Measurements from ENCODE around the gene NEU2. TPM values are rescaled to one million over a fixed set of nuclear protein-coding genes. Genes with fewer than 3 reads are reported as not detected.
"Not testable (repeated sequence)": the region's sequence is repeated elsewhere in the genome, so short reads cannot be mapped to it uniquely, and the experiment has no call there.

The NEU2 gene
- total RNA-seq, 1 donor from 2014 or later, result not detected

DNA sequence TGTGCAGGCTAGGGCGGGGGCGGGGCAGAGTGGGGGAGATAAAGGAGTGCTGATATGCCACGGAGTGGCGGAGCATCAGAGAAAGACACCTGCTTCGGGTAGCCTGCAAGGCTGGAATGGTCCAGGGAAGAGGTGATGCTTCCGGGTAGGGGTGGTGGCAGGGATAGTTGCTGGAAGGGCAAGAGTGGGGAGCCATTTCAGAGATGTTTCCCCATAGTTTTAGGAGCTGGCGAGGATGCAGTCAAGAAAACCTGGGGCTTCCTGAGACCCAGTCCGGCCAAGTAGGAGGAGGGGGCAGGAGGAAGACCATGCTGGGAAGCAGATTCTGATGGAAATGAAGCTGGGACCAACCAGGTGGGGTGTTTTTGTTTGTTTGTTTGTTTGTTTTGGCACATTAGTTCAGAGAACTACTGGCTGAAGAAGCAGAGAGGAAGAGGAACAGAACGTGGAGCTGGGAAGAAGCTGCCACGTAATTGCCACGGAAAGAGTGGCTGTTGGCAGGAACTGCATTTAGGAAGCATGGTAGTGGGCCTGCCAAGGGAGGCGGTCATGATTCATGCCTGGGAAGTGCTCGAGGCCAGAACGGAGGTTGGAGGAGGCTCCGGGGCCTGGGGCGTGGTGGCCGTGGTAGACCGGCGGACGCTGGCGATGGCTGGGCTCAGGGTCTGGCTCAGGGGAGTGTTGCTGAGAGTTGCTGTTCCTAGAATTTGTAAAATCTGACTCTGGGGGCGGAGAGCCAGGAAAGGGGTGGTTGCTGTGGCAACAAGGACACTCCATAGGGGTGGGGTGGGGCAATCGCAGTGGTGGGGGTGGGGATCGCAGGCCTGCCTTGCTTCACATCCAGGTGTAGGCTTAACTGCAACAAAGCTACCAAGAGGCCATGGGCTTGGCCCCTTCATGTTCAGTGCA, 19.0 kb downstream of the NEU2 start:
- peaks cover 13% of the 10 kb centered on the region for H3K27me3 Mint-ChIP-seq (ENCODE audit: unreplicated experiment)

DNA sequence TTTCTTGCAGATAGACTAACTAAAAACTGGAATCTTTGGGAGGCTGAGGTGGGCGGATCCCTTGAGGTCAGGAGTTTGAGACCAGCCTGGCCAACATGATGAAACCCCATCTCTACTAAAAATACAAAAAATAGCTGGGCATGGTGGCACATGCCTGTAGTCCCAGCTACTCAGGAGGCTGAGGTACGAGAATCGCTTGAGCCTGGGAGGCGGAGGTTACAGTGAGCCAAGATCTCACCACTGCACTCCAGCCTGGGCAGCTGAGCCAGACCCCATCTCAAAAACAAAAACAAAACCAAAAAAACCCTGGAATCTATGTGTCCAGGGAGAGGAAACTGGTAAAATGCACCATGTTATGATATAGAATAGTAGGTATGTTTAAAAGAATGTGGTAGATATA, 20.0 kb downstream of the NEU2 start:
- not testable (repeated sequence) for H3K36me3 Mint-ChIP-seq (ENCODE audit: unreplicated experiment); H3K9me3 Mint-ChIP-seq (ENCODE audit: unreplicated experiment); H3K4me1 Mint-ChIP-seq (ENCODE audit: low read depth, unreplicated experiment); H3K4me3 Mint-ChIP-seq (ENCODE audit: unreplicated experiment); H3K27ac Mint-ChIP-seq (ENCODE audit: unreplicated experiment); DNase-seq
- H3K27me3 Mint-ChIP-seq (ENCODE audit: unreplicated experiment), result peaks cover 13% of the 10 kb centered on the region

More for the DNA sequence above, 19.0 kb downstream of the NEU2 start:
- Mint-ChIP-seq H3K4me1 (ENCODE audit: low read depth, unreplicated experiment) (peaks cover 6% of the 10 kb centered on the region), H3K4me3 (ENCODE audit: unreplicated experiment) (no peak overlapping the region), H3K36me3 (ENCODE audit: unreplicated experiment) (no peaks in the 10 kb centered on the region), H3K27ac (ENCODE audit: unreplicated experiment) (no peak overlapping the region), H3K9me3 (ENCODE audit: unreplicated experiment) (peaks cover 2% of the 10 kb centered on the region)
- no peak for DNase-seq
- TF ChIP-seq, protein P1, sequence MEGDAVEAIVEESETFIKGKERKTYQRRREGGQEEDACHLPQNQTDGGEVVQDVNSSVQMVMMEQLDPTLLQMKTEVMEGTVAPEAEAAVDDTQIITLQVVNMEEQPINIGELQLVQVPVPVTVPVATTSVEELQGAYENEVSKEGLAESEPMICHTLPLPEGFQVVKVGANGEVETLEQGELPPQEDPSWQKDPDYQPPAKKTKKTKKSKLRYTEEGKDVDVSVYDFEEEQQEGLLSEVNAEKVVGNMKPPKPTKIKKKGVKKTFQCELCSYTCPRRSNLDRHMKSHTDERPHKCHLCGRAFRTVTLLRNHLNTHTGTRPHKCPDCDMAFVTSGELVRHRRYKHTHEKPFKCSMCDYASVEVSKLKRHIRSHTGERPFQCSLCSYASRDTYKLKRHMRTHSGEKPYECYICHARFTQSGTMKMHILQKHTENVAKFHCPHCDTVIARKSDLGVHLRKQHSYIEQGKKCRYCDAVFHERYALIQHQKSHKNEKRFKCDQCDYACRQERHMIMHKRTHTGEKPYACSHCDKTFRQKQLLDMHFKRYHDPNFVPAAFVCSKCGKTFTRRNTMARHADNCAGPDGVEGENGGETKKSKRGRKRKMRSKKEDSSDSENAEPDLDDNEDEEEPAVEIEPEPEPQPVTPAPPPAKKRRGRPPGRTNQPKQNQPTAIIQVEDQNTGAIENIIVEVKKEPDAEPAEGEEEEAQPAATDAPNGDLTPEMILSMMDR (IDR thresholded peaks at IDR 0.05; ENCODE audit: partially characterized antibody, unreplicated experiment), result no peak

DNA sequence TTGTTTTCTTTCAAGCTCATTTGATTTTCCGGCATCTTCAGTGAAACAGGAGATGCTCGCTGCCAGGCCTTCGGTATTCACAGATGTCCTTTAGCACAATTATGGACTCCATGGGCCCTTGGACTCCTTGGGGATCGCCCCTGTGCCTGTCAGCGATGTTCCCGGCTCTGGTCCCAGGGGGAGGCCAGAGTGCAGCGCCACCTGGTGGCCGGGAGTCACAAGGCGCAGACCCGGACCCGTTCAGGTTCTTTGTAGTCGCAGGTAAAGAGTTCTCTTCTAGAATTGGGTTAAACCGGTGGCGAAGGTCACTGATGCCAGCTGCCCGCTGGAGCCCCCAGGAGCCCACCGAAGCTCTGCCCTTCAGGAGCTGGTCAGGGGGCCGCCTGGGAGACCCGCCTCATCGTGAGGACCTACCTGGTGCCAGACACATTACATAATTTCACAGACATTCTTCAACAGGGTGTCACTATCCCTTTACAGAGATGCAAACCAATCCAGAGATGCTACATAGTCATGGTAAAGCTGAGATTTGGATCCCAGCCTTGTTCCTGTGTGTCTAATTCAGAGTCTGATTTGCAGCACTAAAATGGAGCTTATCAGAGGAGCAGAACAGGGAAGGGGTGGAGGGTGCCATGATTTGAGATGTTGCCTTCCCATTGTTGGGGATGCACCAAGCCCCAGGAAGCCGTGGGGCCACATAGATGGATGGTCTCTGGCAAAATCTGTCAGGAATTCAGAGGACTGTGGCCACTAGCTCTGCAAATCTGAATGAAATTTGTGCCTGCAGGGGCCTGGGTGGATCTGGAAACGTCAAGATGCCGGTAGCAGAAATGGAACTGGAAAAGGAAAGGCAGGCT, 21.7 kb downstream of the NEU2 start:
- TF ChIP-seq, protein P1 (IDR thresholded peaks at IDR 0.05; ENCODE audit: partially characterized antibody, unreplicated experiment), result peak; percentile 95
- H3K4me1 Mint-ChIP-seq (ENCODE audit: low read depth, unreplicated experiment), result peaks cover 6% of the 10 kb centered on the region
- no peak overlapping the region for H3K4me3 Mint-ChIP-seq (ENCODE audit: unreplicated experiment)
- no peak overlapping the region for H3K27ac Mint-ChIP-seq (ENCODE audit: unreplicated experiment)
- peak; percentile 75 for DNase-seq
- peaks cover 13% of the 10 kb centered on the region for H3K27me3 Mint-ChIP-seq (ENCODE audit: unreplicated experiment)
- no peaks in the 10 kb centered on the region for H3K36me3 Mint-ChIP-seq (ENCODE audit: unreplicated experiment)
- peaks cover 2% of the 10 kb centered on the region for H3K9me3 Mint-ChIP-seq (ENCODE audit: unreplicated experiment)

DNA sequence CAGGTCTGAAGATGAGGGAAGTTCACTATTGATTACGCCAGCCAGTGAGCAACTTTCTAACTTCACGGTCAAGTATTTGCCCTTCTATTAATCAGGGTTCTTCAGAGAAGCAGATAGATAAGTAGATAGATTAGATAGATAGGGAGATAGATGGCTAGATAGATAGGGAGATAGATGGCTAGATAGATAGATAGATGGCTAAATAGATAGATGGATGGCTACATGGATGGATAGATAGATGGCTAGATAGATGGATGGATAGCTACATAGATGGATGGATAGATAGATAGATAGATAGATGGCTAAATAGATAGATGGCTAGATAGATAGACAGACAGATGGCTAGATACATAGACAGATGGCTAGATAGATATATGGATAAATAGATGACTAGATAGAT, 22.9 kb downstream of the NEU2 start:
- Mint-ChIP-seq H3K4me3 (ENCODE audit: unreplicated experiment) (no peak overlapping the region), H3K27ac (ENCODE audit: unreplicated experiment) (no peak overlapping the region), H3K36me3 (ENCODE audit: unreplicated experiment) (no peaks in the 10 kb centered on the region), H3K9me3 (ENCODE audit: unreplicated experiment) (peaks cover 2% of the 10 kb centered on the region), H3K4me1 (ENCODE audit: low read depth, unreplicated experiment) (peaks cover 6% of the 10 kb centered on the region), H3K27me3 (ENCODE audit: unreplicated experiment) (peaks cover 13% of the 10 kb centered on the region)
- TF ChIP-seq, protein P1 (IDR thresholded peaks at IDR 0.05; ENCODE audit: partially characterized antibody, unreplicated experiment), result no peak
- DNase-seq, result no peak

DNA sequence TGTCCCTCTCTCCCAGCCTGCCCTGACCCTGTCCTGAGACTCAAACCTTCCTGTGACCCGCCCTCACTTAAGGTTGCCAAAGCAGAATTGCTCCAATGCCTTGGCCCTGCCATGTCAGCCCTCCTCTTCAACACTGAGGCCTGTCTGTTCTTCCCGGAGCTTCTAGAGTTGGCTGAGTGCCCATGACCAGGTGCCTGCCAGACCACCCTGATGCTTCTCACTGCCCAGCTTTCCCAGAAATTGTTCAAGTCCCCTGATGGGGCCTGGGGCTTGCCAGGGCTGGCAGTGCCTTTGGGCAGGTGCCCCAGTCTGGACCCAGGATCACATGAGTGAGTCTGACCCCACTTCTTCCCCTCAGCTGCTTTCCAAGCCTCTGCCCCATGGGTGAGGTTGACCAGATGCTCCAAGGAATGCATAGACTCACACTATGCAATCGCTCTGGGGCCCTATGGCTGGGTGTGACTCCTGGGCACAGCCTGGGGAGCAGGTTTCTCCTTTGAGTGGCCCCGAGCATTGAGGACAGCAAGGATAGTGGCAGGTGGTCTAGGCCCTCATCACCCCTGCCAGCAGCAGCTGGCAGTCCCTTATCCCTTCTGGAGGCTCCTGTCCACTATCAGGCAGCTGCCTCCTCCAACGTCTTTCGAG, 24.6 kb downstream of the NEU2 start:
- Mint-ChIP-seq H3K27ac (ENCODE audit: unreplicated experiment) (no peak overlapping the region), H3K36me3 (ENCODE audit: unreplicated experiment) (no peaks in the 10 kb centered on the region), H3K4me3 (ENCODE audit: unreplicated experiment) (no peak overlapping the region), H3K4me1 (ENCODE audit: low read depth, unreplicated experiment) (peaks cover 2% of the 10 kb centered on the region), H3K27me3 (ENCODE audit: unreplicated experiment) (peaks cover 10% of the 10 kb centered on the region), H3K9me3 (ENCODE audit: unreplicated experiment) (no peaks in the 10 kb centered on the region)
- TF ChIP-seq, protein P1 (IDR thresholded peaks at IDR 0.05; ENCODE audit: partially characterized antibody, unreplicated experiment), result no peak
- DNase-seq, result no peak
